Thymus (tissue), 11 donors: ENCODE data around the gene ENPP3. TPM values are rescaled to one million over a fixed set of nuclear protein-coding genes. Genes with fewer than 3 reads are reported as not detected.
"Not testable (repeated sequence)": the region's sequence is repeated elsewhere in the genome, so short reads cannot be mapped to it uniquely, and the experiment has no call there.

ENCODE experiments used
- DNase-seq, 9 donors: peaks; one replicate each; pipeline ENCODE4 v3.0.0-alpha.2; 2013; ENCODE audit warnings: low spot score in 9 of 9, low read depth in 6 of 9, missing footprints in 1 of 9
- H3K27ac ChIP-seq, 2 donors: one replicate each; pipeline ENCODE4 v1.5.1; 2013; ENCODE audit warnings: control low read depth in 1 of 2, low read depth in 1 of 2, low read length in 1 of 2, mild to moderate bottlenecking in 1 of 2, moderate library complexity in 1 of 2
- H3K27me3 ChIP-seq, 2 donors: one replicate each; pipeline ENCODE4 v1.5.1; 2013; ENCODE audit warnings: low read length in 1 of 2; ENCODE audit not compliant: control insufficient read depth in 2 of 2, insufficient read depth in 1 of 2
- H3K36me3 ChIP-seq, 2 donors: one replicate each; pipeline ENCODE4 v1.5.1; 2013; ENCODE audit warnings: low read length in 1 of 2, mild to moderate bottlenecking in 1 of 2, moderate library complexity in 1 of 2; ENCODE audit not compliant: control insufficient read depth in 2 of 2, insufficient read depth in 2 of 2
- H3K4me1 ChIP-seq, 2 donors: one replicate each; pipeline ENCODE4 v1.5.1; 2013; ENCODE audit warnings: low read length in 2 of 2; ENCODE audit not compliant: control insufficient read depth in 2 of 2, insufficient read depth in 2 of 2
- H3K4me3 ChIP-seq, 2 donors: one replicate each; pipeline ENCODE4 v1.5.1; 2013; ENCODE audit warnings: low read length in 2 of 2, control low read depth in 1 of 2, mild to moderate bottlenecking in 1 of 2
- H3K9me3 ChIP-seq, 2 donors: one replicate each; pipeline ENCODE4 v1.5.1; 2013; ENCODE audit warnings: low read length in 1 of 2, mild to moderate bottlenecking in 1 of 2; ENCODE audit not compliant: control insufficient read depth in 2 of 2, insufficient read depth in 1 of 2
- WGBS: extraction: QIAGEN DNeasy Blood & Tissue Kit; methylation state at CpG from one replicate; pipeline ENCODE4 v1.1.7; 2013; 5-methylcytosine and 5-hydroxymethylcytosine counted together
- polyA plus RNA-seq: library from polyadenylated mRNA; stranded (reverse); fragments of 200-250 nt; gene quantifications from one replicate; pipeline ENCODE4 v1.2.3, GENCODE V29; 2013
- total RNA-seq: library from RNA; stranded (reverse); fragments of 120-200 nt; gene quantifications from one replicate; pipeline ENCODE4 v1.2.4, GENCODE V29; 2013
- donor health status: healthy.

The ENPP3 gene
- total and polyA plus RNA-seq, 2 donors, result 4.4 to 50.5 TPM

DNA sequence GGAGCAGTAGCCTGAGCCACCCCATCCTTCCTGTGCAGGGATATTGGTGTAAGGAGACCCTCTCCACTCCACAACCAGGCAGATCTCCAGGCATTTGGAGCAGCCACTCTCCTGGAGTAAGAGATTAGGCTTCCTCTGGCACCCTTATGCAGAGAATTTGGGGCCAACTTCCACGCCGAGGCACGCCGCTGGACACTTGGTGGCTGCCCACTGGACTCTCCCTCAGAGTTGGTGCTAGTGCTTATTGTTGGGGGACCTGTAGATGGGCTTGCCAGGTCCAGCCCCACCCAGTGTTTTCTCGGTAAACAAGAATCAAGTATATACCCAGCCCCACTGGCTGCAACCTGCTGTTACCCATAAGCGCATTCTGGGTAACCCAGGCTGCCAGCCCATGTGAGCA, 78.5 kb downstream of the ENPP3 start:
- not testable (repeated sequence) for H3K4me3 ChIP-seq, H3K9me3 ChIP-seq, H3K4me1 ChIP-seq, H3K36me3 ChIP-seq, H3K27me3 ChIP-seq, H3K27ac ChIP-seq, DNase-seq
- 98% methylated on average over 6 of the region's 6 CpGs for WGBS

DNA sequence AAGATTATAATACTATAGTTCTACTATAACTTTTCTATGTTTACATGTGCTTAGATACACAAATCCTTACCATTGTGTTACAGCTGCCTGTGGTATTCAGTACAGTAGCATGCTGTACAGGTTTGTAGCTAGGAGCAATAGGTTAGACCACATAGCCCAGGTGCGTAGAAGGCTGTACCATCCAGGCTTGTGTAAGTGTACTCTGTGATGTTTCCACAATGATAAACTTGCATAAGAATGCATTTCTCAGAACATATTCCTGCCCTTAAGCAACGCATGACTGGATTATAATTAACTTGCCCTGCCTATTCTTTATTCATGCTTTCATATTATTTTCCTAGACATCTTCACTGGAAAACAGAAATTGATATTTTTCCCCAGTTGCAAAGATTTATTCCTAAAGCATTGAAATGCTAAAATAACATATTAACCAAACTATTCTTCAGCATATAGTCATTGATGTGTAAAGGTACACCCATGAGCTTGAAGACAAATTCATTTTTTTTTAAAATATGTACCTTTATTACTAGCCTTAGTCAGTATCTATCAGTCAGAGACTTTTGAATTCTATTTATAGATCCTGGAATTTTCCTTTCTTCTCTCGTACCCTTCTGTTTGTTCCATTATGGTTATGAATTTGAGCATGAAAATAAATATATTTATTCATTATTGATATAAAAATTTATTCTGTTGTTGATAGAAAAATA, 80.9 kb downstream of the ENPP3 start:
- no peak overlapping the region for H3K27ac ChIP-seq
- no peak for DNase-seq

DNA sequence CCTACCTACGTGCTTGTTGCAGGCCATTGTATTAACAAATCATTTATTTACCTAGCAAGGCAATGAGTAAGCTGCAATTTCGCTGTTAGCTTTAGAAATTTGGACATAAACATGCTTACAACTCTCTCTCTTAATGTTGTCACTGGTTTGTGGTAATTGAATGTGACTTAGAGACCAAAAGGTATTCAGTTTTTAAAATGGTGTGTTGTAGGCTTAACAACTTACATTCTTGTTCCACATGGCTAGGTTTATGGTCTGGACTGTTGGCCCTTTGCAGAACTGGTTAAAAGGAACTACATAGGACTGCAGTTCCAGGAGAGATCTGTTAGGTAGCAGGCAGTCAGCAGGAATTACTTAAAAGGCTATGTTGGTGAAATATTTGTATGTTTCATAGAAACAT, 84.1 kb downstream of the ENPP3 start:
- no peak overlapping the region for H3K4me3 ChIP-seq
- no peaks in the 10 kb centered on the region for H3K4me1 ChIP-seq
- 84% methylated on average over 2 of the region's 2 CpGs for WGBS
- H3K27me3 ChIP-seq, result no peaks in the 10 kb centered on the region
- H3K27ac ChIP-seq, result no peak overlapping the region
- no peak for DNase-seq
- H3K9me3 ChIP-seq, result no peaks in the 10 kb centered on the region
- no peaks in the 10 kb centered on the region for H3K36me3 ChIP-seq

More for the DNA sequence above, 80.9 kb downstream of the ENPP3 start:
- Histone ChIP-seq H3K9me3 (no peaks in the 10 kb centered on the region), H3K36me3 (no peaks in the 10 kb centered on the region), H3K4me1 (no peaks in the 10 kb centered on the region), H3K4me3 (no peak overlapping the region), H3K27me3 (no peaks in the 10 kb centered on the region)
- WGBS, result 98% methylated on average over 3 of the region's 3 CpGs

DNA sequence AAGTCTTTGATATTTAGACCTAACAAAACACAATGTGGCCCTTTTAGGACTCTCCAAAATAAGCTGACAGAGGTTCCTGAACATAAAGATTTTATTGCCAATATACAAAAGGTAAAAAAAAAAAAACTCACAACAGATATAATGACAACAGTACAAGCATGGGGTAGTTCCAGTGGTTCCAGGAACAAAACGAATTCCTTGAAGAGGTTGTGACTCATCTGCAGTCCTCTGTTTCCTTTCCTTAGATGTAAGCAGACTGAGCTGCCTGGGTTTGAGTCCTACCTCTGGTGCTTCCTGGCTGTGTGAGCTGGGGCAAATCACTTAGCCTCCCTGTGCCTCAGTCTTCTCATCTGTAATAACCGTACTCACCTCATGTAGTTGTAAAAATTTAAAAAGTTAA, 87.0 kb downstream of the ENPP3 start:
- Histone ChIP-seq H3K36me3 (no peaks in the 10 kb centered on the region), H3K4me3 (no peak overlapping the region), H3K9me3 (no peaks in the 10 kb centered on the region), H3K27me3 (no peaks in the 10 kb centered on the region), H3K27ac (no peak overlapping the region), H3K4me1 (no peaks in the 10 kb centered on the region)
- 97% methylated on average over 2 of the region's 2 CpGs for WGBS
- DNase-seq, result no peak

DNA sequence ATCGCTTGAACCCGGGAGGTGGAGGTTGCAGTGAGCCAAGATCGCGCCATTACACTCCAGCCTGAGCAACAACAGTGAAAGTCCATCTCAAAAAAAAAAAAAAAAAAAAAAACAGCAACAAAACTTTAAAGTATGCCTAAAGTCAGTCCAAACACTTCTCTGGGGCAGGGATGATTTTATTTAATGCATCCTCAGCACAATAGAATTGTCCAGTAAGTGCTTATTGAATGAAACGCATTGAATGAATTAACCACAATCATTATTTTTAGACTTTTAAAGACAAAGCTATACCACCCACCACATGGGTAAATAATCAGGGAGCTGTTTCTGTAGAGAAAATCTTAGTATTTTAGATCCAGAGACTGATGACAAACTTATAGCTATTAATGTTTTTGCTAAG, 90.4 kb downstream of the ENPP3 start:
- WGBS, result 97% methylated on average over 5 of the region's 5 CpGs
- H3K27ac ChIP-seq, result no peak overlapping the region
- no peaks in the 10 kb centered on the region for H3K4me1 ChIP-seq
- H3K36me3 ChIP-seq, result no peaks in the 10 kb centered on the region
- no peak overlapping the region for H3K4me3 ChIP-seq
- no peaks in the 10 kb centered on the region for H3K27me3 ChIP-seq
- DNase-seq, result no peak
- H3K9me3 ChIP-seq, result no peaks in the 10 kb centered on the region

DNA sequence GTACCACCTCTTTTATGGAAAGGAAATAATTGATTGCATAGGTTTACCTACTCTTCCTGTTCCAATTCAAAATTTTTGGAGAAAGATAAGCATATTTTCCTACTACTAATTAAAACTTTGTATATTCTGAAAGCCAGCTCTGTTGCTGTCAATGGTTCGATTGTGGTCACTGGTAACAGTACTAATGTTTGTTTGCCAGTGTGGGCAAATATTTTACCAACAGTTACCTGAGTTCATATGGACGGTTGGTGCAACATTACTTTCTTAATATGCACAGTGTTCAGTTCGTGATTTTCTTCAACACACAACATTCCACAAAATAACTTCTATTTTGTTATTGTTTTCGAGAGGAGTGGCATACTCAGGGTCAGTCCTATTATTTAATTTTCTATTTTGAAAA, 90.8 kb downstream of the ENPP3 start:
- Histone ChIP-seq H3K36me3 (no peaks in the 10 kb centered on the region), H3K27ac (no peak overlapping the region), H3K4me1 (no peaks in the 10 kb centered on the region), H3K4me3 (no peak overlapping the region), H3K27me3 (no peaks in the 10 kb centered on the region), H3K9me3 (no peaks in the 10 kb centered on the region)
- DNase-seq, result no peak
- 91% methylated on average over 4 of the region's 4 CpGs for WGBS

DNA sequence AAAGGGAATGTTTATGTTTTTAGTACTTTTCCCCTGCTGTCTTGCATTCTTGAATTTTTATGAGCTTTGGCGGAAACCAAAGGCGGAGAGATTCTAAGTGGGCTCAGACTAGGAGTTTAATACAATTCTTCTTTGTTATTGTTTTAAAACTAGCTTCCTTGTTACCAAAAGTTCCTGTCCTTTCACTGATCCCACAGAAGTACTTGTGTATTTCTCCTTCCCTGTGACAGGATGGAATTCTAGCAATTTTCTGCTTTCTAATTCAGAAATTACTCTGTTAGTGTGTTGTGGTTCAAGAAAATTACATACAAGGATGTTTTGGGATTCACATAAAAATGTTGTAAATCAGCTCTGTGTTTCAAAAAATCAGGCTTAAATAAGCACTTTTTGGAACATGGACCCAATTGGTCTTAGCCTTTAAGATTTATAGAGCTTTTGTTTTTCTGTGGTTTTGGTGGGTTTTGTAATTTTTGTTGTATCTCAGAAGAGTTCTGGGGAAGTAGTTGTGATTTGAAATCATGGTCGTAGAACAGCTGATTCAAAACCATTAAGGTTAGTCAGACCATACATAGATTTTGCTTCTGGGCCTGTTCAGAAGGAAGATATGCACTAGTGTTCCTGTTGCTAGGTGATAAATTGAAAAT, 91.3 kb downstream of the ENPP3 start:
- Histone ChIP-seq H3K4me1 (no peaks in the 10 kb centered on the region), H3K4me3 (no peak overlapping the region), H3K27me3 (no peaks in the 10 kb centered on the region), H3K36me3 (no peaks in the 10 kb centered on the region), H3K27ac (no peak overlapping the region), H3K9me3 (no peaks in the 10 kb centered on the region)
- DNase-seq, result no peak
- WGBS, result 67% methylated on average over 3 of the region's 3 CpGs

DNA sequence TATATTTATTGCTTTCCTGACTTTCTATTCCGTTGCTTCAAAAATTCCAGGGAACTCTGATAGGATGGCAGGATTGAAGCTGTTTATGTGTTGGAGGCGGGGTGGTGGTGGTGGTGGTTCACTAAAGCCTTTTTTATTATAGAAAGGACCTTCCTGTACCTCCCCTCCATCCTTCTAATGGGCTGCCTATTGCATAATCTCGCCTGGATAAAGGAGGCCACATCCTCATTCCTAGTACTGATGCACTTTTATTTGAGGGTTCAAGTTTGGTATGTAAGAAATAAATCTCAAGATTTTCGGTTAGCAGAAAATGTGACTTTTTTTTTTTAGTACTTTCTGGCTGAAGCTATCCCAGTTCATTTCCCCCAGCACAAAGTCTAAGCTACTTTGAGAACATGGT, 92.4 kb downstream of the ENPP3 start:
- Histone ChIP-seq H3K4me3 (no peak overlapping the region), H3K9me3 (no peaks in the 10 kb centered on the region), H3K4me1 (no peaks in the 10 kb centered on the region), H3K36me3 (no peaks in the 10 kb centered on the region), H3K27me3 (no peaks in the 10 kb centered on the region), H3K27ac (no peak overlapping the region)
- DNase-seq, result no peak
- 87% methylated on average over 4 of the region's 4 CpGs for WGBS

DNA sequence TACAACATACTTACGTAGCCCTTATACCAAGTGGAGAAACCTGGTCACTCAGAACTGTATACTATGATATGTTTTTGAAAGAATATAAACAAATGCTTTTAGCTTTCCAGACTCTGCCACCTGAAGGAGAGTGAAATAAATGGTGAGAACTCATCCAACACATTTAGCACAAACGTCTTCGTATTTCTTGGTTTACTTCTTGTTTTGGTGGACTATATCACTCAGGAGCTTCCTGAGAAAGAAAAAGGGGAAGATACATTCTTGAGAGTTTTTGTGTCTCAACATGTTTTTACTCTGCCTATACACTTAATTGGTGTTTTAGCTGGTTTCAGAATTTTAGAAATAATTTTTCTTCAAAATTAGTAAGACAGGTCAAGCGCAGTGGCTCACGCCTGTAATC, 93.2 kb downstream of the ENPP3 start:
- no peaks in the 10 kb centered on the region for H3K4me1 ChIP-seq
- 62% methylated on average over 5 of the region's 5 CpGs for WGBS
- no peaks in the 10 kb centered on the region for H3K9me3 ChIP-seq
- no peaks in the 10 kb centered on the region for H3K27me3 ChIP-seq
- DNase-seq, result no peak
- H3K27ac ChIP-seq, result no peak overlapping the region
- no peak overlapping the region for H3K4me3 ChIP-seq
- H3K36me3 ChIP-seq, result no peaks in the 10 kb centered on the region
